ENCODE results near the gene RANBP1. TPM values are rescaled to one million over a fixed set of nuclear protein-coding genes. Genes with fewer than 3 reads are reported as not detected.

RANBP1 gene
- total RNA-seq, 4 donors from 2014 or later, result 116 to 180 (median 140) TPM

DNA sequence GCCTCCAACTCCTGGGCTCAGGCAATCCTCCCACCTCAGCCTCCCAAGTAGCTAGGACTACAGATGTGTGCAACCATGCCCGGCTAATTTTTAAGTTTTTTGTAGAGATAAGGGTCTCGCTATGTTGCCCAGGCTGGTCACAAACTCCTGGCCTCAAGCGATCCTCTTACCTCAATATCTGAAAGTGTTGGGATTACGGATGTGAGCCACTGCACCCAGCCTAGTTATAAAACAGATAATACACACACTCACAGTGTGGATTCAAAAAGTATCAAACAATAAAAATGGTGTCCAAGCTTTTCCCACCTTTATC is 35.3 kb downstream of the RANBP1 start:
- 92% methylated on average over 4 of the region's 4 CpGs for WGBS
- Histone ChIP-seq H3K4me1 (peaks cover 0 to 6% (median 5%) of the 10 kb centered on the region in 4 donors), H3K27ac (replicated peaks in 1 of 4) (no peak overlapping the region), H3K9me3 (no peaks in the 10 kb centered on the region), H3K4me3 (no peak overlapping the region), H3K27me3 (peaks cover 0 to 25% (median 4%) of the 10 kb centered on the region in 4 donors), H3K36me3 (peaks cover 0 to 5% (median 0%) of the 10 kb centered on the region in 4 donors)
- no peak for DNase-seq (ENCODE audit: extremely low spot score)
- intact Hi-C loops (cut with DNase I), result no loop called here
- TF ChIP-seq POLR2AphosphoS5 (IDR thresholded peaks at IDR 0.05) (no peak), CTCF (IDR thresholded peaks at IDR 0.05) (no peak), POLR2A (IDR thresholded peaks at IDR 0.05; ENCODE audit: low read depth) (no peak), EP300 (IDR thresholded peaks at IDR 0.05) (no peak)

DNA sequence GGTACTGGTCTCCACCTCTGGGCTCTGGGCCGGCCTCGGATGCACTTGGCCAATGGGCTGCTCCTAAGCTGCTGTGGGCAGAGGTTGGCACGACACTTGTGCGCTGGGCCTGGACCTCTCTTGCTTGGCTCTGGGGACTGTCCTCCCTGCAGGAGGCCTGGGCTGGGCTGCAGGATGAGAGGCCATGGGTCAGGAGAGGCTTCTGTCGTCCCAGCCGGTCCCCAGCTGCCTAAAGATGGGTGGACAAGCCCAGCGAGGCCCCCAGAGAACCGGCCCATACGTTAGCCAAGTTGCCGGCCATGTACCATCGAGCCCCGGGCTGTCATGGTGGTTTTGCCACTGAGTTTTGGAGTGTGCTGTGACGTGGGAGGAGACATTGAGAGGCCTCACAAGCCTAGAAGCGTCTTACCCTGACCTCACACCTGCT is 36.6 kb downstream of the RANBP1 start:
- Histone ChIP-seq H3K9me3 (no peaks in the 10 kb centered on the region), H3K36me3 (no peaks in the 10 kb centered on the region), H3K4me3 (no peak overlapping the region), H3K4me1 (peaks cover 3 to 12% (median 8%) of the 10 kb centered on the region in 4 donors), H3K27me3 (peaks cover 0 to 37% (median 4%) of the 10 kb centered on the region in 4 donors), H3K27ac (replicated peaks in 1 of 4) (no peak overlapping the region)
- WGBS, result 92% methylated on average over 5 of the region's 14 CpGs
- intact Hi-C loops (cut with DNase I), result no loop called here
- DNase-seq (ENCODE audit: extremely low spot score), result no peak
- TF ChIP-seq POLR2A (IDR thresholded peaks at IDR 0.05; ENCODE audit: low read depth), result no peak
- no peak for TF ChIP-seq CTCF (IDR thresholded peaks at IDR 0.05)
- no peak for TF ChIP-seq EP300 (IDR thresholded peaks at IDR 0.05)
- TF ChIP-seq POLR2AphosphoS5 (IDR thresholded peaks at IDR 0.05), result no peak

GRCh38 chr22:20153945-20154344 is 38.0 kb downstream of the RANBP1 start:
- H3K27me3 ChIP-seq, result peaks cover 0 to 52% (median 4%) of the 10 kb centered on the region in 4 donors
- no peaks in the 10 kb centered on the region for H3K9me3 ChIP-seq
- H3K4me1 ChIP-seq, result peaks cover 3 to 12% (median 8%) of the 10 kb centered on the region in 4 donors
- no peak overlapping the region for H3K27ac ChIP-seq (replicated peaks in 1 of 4)
- intact Hi-C loops (cut with DNase I), result no loop called here
- H3K4me3 ChIP-seq, result no peak overlapping the region
- WGBS, result 82% methylated on average over 12 of the region's 16 CpGs
- no peaks in the 10 kb centered on the region for H3K36me3 ChIP-seq
- no peak for DNase-seq (ENCODE audit: extremely low spot score)
- no peak for TF ChIP-seq CTCF (IDR thresholded peaks at IDR 0.05)
- TF ChIP-seq EP300 (IDR thresholded peaks at IDR 0.05), result no peak
- TF ChIP-seq POLR2AphosphoS5 (IDR thresholded peaks at IDR 0.05), result no peak
- no peak for TF ChIP-seq POLR2A (IDR thresholded peaks at IDR 0.05; ENCODE audit: low read depth)

GRCh38 chr22:20154602-20155187 is 38.8 kb downstream of the RANBP1 start:
- no peak for TF ChIP-seq CTCF (IDR thresholded peaks at IDR 0.05)
- no peak for TF ChIP-seq EP300 (IDR thresholded peaks at IDR 0.05)
- TF ChIP-seq POLR2A (IDR thresholded peaks at IDR 0.05; ENCODE audit: low read depth), result no peak
- no peak for TF ChIP-seq POLR2AphosphoS5 (IDR thresholded peaks at IDR 0.05)
- H3K4me1 ChIP-seq, result peaks cover 3 to 12% (median 8%) of the 10 kb centered on the region in 4 donors
- intact Hi-C loops (cut with DNase I), result loop anchor here (5.0 kb wide), 1 partner anchor 113 kb away; the partner anchor contains the start of gene RTN4R
- H3K27ac ChIP-seq (replicated peaks in 1 of 4), result peak overlapping the region in 2 of 4 donors; percentile 27 to 34
- WGBS, result no CpG with 5 or more reads among the region's 14 CpGs
- DNase-seq (ENCODE audit: extremely low spot score), result no peak
- H3K27me3 ChIP-seq, result peaks cover 0 to 53% (median 4%) of the 10 kb centered on the region in 4 donors
- H3K9me3 ChIP-seq, result no peaks in the 10 kb centered on the region
- H3K4me3 ChIP-seq, result peak overlapping the region in 3 of 4 donors; percentile 24 to 40 (median 27)
- H3K36me3 ChIP-seq, result no peaks in the 10 kb centered on the region
